D341Med (cell line): ENCODE measurements around the gene ERC2.
"Not testable (repeated sequence)": the region's sequence is repeated elsewhere in the genome, so short reads cannot be mapped to it uniquely, and the experiment has no call there.

Experiments used
- DNase-seq: peaks from one replicate; pipeline ENCODE4 v3.0.0; 2012; ENCODE audit warnings: low spot score

Gene ERC2

DNA sequence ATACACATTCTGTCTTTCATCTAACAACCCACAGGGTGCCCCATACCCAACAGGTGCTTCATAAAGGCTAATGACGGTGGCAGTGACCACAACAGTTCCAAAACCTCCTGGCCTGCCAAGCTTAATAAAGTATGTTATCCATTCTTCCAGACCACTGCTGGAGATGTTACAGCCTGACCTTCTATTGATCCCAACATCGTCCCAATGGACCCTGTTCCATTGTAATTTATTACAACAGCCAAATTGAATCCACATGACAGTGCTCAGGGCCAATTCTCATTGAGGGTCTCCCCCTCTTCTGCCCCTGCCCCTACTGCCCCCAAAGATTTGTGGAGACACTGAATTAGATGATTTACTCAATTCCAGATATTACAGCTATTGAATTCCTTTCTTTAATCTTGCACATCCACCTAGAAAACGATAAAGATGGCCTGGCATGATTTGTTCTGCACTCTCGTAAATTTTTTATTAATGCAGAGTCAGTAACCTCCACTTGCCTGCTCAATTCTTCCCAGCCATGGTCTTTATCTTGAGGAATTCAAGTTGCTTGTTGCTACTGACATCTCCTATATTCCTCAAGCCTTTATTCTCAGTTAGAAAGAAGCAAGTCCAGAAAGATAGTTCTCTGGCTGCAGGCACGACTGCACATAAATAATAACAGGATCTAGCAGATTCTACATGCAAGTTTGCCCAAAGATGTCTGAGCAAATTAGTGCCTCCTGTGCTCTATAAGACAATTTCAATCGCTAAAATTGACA, 407.6 kb downstream of the ERC2 start:
- no peak for DNase-seq

DNA sequence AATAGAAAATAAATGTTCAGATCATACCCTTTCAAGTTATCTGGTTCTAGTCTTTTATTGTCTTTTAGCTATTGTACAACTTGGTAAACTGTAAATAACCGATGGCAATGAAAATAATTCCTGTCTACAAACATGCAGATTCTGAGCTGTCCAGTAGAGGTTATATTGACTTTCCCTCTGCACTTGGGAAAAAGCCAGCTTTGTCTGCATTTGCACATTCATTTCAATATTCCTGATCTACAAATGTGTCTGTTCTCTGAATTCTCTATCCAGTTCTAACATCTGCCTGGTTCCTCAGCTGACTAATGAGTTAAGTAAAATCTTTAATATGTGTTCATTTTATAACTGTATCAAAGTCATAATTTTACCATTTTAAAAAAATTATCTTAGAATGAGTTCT, 408.5 kb downstream of the ERC2 start:
- DNase-seq: no peak

DNA sequence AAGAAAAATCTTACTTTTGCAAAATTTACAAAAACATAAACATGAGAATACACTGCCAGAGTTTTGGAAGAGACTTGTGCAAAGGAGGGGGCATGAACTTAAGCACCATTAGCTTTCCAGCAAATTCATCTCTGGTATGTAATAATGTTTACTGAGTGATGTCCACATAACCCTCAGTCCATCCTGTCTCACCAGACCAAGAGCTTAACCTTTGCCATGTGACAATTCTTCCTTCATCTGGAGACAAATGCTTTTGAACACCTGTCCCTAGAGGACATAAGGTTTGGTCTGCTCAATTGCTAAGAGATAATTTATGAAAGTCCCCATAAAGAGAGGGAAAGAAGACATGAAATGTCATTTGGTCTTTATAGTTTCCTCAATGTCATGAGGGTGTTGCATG, 412.3 kb downstream of the ERC2 start:
- no peak for DNase-seq

DNA sequence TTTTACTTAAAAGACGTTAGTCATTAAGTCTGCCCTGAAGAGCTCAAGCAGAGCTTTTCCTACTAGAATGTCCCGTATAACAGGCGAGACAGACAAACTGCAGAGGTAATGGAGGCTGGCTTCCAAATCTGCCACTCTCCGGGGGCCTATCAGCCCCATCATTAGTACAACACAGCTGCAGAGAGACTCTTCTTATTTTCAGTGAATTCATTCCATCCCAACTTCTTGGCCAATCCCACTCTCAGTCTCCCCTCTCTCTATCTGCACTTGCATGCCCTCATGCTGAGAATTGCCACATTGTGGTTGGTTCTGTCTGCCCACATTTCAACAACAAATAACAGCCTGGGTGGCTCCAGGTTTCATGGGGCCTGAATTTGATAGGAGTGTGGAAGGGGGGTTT, 412.7 kb downstream of the ERC2 start:
- no peak for DNase-seq

DNA sequence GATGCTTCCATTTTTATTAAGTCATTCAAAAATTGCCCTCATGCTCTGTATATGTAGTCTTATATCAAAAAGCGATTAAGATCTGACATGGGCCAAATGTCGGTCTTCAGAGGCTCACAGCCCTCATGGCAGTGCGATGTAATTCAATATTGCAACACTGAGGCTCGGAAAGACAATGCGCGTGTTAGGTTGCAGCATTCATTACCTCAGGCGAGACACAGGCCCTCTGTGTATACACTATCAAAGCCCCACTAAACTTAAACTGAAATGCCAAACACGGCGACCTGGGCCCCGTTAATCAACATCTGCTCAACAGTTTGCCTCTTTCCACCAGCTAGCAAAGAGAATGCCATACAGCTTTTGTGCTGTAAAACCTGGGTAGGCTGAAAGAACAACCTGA, 413.4 kb downstream of the ERC2 start:
- DNase-seq: no peak

DNA sequence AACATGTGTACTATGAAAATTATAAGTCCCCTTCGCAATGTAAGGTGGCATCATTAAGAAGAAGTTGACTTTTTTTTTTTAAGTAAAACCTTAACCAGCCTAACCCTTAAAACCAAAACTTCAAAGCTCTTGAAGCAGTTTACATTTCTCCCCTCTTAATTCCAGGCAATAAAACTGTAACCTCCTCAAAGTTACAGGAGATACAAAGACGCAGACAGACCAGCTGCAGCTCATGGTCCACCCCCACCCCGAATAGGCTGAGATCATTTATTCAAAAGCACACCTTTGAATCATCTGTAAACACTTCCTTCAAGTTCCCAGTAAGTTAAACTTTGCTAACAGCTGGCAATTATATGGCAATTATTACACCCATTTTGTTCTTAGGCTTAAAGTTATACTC, 414.5 kb downstream of the ERC2 start:
- DNase-seq: no peak

DNA sequence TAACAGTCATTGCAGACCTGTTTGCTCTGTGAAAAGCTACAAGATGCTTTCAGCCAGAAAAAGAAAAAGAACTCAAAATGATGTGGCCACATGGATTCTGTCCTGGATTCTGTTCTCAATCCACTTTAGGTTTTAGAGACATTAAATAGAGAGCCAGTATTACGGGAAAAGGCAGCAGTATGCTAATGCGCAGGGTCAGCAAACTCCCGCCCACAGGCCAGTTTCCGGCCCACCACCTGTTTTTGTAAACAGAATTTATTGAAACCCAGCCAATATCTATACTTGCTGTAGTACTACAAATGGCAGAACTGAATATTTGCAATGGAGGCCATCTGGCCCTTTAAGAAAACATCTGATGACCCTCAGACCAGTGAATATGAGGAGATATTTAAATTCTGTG, 416.1 kb downstream of the ERC2 start:
- no peak for DNase-seq

DNA sequence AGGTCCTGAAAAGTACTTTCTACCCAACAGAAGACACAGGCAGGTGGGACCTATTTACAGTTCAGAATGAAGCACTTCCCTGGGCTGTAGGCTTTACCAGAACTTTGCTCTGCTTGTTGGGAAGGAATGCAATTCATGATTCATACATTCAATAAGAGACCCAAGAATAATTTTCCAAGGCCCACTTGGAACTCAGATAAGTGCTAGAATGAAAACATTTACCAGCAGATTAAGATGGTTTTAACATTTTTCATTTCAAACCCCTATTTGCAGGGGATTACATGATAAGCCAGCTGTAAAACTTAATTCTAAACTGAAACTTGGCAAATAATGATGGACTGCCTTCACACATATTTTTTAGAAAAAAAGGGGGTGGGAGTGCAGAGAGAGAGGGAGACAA, 417.2 kb downstream of the ERC2 start:
- DNase-seq: no peak

DNA sequence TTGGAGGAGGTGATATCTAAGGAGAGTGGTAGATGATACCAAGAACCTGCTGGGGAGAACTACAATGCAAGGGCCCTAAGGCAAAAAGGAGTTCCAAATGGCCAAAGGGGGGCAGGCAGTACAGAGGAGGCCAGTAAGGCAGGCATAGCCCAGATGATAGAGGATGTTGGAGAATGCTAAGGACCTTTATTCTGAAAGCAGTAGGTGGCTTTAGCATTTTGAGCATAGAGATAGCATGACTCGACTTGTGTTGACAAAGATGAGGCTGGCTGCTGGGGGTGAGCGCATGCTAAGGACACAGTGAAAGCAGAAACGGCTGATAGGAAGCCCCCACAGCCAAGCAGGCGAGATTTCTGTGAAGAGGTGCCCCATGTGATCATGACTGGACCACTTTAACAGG, 419.3 kb downstream of the ERC2 start:
- no peak for DNase-seq

DNA sequence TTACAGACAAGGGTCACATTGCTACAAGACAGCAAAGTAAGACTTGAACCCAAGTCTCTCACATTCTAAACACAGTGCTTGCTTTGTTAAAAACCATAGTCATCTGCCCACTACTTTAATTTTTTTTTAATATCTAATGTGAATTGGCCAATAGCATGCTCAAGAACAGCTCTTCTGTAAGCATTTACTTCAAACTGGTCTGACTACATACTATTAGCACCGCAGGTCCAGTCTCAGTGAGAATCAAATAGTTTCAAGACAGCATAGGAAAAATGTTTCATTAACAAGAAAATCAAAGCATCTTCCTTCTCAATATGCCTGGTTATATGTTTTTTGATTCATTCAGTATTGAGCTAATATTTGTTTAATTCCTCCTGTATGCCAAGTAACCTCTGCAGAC, 419.9 kb downstream of the ERC2 start:
- DNase-seq: no peak

DNA sequence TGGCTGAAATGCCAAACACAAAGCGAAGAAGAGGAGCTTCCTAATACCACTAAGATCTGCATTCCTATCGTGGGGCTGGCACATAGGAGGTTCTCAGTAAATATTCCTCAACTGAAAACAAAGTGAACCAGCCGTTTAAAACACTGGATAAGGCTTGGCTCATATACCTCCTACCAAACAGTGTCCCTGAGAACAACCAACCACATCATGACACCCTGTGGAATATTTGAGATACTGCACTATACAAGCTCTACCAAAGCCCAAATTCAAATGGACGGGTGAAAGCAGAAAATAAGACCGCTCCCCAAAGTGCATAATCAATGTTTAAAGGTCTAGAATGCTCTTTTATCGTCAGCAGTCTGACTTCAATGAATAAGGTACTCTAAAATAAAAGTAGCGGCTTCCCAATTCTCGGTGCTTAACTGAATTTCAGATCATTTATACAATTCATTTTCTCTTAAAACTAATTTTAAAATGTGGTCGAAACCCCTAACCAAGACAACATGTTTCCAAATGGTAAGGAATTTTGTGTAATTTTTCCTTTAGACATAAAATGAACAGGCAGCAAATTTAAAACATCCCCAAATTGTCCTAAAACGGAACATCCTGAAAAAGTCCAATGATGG, 425.8 kb downstream of the ERC2 start:
- DNase-seq: peak; percentile 48

DNA sequence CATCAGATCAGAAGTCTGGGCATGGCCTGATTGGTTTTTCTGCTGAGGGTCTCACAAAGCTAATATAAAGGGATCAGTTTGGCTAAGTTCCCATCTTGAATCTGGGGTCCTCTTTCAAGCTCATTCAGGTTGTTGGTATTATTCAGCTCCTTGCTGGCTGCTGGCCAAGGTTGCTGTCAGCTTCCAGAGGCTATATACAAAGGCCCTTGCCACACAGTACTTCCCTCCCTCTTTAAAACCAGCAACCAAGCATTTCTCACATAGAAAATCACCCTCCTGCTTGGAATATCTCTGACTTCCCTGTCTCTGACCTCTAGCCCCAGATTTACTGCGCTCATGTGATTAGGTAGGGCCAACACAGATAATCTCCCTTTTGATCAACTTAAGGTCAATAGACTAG, 442.9 kb downstream of the ERC2 start:
- no peak for DNase-seq

DNA sequence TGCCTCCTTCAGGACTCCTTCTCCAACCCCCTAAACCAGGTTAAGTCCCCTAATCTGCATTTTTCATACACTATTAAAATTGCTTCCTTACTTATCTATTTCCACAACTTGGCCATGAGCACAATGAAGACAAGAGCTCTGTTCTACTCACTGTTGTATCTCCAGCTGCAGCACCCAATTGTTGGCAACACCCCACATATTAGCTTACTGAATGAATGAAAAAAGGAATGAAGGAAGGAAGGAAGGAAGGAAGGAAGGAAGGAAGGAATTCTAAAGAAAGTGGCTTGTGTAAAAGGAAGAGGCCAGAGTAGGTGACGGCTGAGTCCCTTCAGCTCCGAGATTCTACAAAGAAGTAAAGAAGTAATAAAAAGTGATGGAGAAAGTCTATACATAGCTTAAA, 444.7 kb downstream of the ERC2 start:
- no peak for DNase-seq

DNA sequence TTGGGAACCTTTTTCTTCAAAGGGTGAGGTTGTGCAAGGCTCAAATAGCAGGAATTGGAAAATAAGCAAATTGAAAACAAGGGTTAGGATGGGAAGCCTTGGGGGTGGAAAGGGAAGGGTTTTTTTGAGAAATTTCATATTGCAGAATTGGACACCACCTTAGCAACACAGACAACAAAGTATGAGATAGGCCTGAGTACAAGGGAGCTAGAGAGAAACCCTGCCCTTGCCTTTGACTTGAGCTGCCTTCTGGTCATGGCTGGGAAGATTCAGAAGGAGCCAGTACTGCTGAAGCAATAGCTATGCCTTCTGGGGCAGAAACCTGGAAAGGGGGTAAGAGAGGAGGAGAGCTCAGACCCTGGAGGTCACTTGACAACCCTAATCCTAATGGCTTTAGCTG, 445.6 kb downstream of the ERC2 start:
- no peak for DNase-seq

DNA sequence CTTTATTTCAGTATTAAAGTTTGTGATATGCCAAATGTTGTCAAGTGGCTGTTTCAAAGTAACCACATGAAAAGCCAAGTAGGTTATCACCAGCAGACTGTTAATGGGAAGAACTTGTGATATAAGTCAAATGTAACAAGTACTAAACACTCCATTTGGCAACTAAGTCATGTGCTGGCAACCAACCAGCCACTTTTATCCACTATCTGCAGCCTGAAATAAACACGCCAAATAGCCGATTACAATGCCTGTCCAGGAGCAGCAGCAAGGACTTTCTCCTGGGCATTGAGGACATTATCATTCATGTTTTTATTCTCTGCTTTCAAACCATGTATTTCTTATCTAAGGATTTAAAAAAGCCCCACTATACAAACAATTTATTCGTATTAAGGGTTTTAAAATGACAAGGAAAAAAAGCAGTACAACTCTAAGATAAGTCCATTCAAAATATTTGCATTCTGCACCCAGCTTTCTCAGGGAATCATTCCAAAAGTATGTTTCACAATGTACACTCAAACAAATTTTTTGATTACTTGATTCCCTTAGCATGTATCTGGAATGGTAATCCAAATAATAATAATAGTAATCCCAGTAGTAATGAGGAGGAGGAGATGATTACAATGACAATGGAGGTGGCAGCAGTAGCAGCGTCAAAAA, 448.6 kb downstream of the ERC2 start:
- no peak for DNase-seq

DNA sequence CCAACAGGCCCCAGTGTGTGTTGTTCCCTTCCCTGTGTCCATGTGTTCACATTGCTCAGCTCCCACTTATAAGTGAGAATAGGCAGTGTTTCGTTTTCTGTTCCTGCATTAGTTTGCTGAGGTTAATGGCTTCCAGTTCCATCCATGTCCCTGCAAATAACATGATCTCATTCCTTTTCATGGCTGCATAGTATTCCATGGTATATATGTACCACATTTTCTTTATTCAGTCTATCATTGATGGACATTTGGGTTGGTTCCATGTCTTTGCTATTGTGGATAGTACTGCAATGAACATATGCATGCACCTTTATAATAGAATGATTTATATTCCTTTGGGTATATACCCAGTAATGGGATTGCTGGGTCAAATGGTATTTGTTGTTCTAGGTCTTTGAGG, 452.9 kb downstream of the ERC2 start:
- DNase-seq: not testable (repeated sequence)

DNA sequence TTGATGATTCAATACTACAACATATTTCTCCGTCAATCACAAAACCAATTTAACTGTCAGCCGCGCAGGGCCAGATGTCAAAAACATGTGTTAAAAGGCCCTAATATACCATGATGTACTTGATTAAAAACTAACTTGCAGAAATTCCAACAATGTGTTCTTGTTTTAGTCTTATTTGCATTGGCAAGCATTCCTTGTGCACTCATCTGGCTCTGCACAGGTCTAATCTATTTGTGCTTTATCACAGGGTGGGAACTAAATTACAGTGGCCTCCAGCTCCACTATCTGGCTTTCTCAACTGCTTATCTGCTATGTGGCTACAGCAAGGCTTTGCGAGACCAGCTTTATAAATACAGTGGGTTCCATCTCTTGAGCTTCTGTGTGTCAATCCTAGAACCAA, 455.5 kb downstream of the ERC2 start:
- no peak for DNase-seq

DNA sequence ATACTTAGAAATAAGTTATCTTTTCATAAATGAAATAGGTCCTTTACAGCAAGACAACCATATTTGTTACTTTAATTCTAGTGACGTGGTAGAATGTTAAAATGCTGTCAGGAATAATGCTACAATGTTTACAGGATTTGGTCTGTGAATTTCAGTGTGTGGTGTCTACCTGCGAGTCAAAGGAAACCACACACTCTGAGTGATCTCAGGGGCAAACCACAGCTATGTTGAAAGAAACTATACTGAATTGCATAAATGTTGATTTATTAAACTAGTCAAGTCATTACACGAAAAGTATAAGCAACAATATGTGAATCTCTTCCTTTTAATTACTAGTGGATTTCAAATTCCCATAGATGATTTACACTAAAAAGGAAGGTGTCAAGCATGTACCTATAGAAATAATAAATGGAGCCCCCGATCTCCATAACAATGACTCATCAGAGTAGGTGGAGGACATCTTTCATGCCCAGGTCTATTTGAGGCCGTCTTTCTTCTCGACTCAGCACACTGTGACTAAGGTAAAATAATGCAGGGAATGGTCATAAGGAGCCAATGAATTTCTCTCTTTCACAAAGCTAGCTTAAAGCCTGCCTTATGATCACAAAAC, 463.0 kb downstream of the ERC2 start:
- no peak for DNase-seq

DNA sequence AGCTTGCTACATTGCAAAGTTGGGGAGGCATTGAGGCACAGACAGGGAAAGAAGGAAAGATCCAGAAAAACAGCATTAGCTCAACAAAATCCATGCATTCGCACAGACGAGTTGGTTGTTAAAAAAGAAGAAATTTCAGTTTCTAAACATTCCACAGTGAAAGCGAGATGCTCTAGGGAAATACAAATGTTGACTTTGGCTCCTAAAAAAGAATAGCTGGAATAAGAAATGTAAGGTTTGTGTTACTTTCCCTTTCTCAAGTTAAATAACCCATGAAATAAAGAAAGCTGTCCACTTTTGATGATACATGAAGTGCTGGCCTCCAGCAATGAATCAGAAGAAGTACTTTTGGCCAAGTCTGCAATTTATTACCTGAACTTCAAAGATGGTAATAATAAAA, 465.1 kb downstream of the ERC2 start:
- no peak for DNase-seq

DNA sequence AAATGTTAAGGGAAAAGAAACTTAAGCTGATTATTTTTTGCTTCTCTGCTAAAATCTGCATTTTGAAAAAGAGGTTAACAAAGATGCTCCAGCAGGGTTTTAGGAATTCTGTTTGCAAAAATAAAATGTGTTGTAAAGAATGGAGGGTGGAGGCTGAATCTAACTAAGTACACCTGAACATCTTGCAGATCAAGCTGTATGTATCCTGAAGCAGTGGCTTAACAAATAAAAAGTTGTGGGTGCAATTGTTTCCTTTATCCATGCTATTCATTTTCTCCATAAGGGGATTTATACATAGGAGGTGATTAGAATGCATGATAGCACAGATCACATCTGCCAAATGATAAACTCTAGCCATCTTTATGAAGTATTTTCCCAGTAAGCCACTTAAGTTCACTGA, 466.3 kb downstream of the ERC2 start:
- no peak for DNase-seq

DNA sequence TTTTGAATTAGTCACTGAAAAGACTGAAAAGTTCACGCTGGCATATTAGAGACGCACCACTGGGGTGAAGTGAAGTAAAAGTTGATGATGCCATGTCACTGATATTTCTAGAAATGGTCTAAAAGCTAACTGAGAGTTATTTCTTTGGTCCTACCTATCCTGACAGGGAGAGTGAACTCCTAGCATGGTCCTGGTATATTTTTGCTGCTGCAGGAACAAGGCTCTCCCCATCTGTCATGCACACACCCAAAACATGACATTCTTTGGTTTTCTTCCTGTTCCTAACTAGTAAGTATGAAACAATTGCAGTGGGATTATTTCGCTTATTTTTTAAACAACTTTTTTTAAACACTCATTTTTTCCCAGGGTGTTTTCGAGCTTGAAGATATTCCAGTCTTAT, 466.7 kb downstream of the ERC2 start:
- DNase-seq: no peak

DNA sequence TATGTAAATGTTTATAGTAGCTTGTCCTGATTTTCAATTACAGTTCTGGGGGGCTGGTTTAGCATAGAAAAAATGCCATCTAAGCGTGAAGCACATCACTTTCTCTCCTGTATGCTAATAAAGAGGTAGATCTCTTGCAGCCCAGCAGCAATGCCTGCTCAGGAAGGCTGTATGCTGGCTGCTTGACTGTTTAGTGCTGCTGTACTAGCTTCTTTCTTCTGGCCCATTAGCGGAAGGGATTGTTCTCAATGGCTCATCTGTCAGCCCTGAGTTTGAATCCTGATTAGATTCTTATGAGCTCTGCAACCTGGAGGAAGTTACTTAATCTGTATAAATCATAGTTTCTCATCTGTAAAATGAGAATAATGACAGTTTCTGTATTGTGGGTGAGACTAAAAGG, 478.9 kb downstream of the ERC2 start:
- DNase-seq: no peak

DNA sequence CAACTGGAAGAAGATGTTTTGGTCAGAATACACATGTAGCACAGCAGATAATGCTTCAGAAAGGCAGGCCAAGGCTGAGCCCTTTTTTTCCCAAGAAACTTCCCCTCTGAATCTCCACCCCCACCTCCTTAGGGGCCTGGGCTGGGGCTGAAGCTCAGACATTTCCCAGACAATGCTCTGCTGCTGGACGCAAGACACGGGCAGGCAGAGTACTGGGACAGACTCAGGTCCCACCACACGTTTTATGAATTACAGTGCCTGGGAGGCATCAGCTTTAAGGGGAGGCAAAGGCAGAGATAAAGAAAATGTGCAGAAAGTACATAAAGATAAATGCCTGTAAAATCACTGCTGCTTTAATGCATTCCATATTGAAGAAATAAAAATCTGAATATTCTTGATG, 479.4 kb downstream of the ERC2 start:
- DNase-seq: no peak
